ENCODE measurements around the gene TKFC.

DNA sequence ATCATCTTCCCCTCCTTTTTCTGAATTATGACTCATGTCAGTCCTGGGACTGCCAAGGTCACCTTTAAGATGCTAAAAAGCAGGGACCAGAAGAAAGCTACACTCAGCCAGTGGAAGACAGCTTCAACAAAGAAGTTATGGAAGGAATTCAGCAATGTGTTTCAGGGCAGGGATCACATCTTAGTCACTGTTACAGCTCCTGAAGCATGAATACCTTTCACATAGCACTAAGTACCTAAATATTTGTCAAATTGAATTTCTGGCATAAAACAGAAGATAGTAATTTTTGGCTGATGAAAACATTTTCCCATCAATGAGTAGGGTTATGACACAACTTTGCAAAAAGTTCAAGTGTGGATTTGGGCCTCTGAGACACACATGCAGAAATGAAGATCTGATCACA, 5.4 kb upstream of the TKFC start:
- TF ChIP-seq, protein P1, sequence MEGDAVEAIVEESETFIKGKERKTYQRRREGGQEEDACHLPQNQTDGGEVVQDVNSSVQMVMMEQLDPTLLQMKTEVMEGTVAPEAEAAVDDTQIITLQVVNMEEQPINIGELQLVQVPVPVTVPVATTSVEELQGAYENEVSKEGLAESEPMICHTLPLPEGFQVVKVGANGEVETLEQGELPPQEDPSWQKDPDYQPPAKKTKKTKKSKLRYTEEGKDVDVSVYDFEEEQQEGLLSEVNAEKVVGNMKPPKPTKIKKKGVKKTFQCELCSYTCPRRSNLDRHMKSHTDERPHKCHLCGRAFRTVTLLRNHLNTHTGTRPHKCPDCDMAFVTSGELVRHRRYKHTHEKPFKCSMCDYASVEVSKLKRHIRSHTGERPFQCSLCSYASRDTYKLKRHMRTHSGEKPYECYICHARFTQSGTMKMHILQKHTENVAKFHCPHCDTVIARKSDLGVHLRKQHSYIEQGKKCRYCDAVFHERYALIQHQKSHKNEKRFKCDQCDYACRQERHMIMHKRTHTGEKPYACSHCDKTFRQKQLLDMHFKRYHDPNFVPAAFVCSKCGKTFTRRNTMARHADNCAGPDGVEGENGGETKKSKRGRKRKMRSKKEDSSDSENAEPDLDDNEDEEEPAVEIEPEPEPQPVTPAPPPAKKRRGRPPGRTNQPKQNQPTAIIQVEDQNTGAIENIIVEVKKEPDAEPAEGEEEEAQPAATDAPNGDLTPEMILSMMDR (IDR thresholded peaks at IDR 0.05) = no peak
- TF ChIP-seq EP300 (IDR thresholded peaks at IDR 0.05; ENCODE audit: low read depth) = no peak
- no peak for TF ChIP-seq POLR2A (IDR thresholded peaks at IDR 0.05)
- TF ChIP-seq POLR2AphosphoS5 (IDR thresholded peaks at IDR 0.05) = no peak
